ENCODE results near the gene PRLR.

PRLR gene

DNA sequence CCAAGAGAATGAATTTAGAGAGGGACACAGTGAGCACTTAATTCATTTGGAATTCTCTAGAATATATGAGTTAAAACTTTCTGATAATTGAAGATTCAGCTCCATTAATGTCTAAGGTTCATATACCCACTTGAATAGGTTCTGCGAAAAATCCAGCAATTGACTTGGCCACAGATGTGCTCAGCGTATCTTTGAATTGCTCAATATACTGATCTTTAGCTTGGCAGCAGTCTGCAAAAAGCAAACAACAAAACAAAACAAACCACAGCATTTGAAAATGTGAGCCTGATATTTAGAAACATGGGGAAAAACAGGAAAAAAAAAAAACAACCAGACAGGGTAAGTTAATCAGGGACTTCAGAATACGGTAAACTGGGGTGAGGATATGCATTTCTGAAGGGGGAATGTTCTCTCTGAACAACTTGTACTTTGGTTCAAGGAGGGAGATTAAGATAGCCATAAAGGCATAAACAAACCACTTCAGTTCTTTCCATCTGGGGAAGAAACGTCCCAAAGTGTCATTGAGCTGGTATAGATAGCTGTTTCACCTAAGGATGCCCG, 203.9 kb downstream of the PRLR start:
- no peak overlapping the region for H3K4me3 ChIP-seq (ENCODE audit: low read depth, low read length)
- DNase-seq (ENCODE audit: low read depth): no peak
- TF ChIP-seq, protein P1, sequence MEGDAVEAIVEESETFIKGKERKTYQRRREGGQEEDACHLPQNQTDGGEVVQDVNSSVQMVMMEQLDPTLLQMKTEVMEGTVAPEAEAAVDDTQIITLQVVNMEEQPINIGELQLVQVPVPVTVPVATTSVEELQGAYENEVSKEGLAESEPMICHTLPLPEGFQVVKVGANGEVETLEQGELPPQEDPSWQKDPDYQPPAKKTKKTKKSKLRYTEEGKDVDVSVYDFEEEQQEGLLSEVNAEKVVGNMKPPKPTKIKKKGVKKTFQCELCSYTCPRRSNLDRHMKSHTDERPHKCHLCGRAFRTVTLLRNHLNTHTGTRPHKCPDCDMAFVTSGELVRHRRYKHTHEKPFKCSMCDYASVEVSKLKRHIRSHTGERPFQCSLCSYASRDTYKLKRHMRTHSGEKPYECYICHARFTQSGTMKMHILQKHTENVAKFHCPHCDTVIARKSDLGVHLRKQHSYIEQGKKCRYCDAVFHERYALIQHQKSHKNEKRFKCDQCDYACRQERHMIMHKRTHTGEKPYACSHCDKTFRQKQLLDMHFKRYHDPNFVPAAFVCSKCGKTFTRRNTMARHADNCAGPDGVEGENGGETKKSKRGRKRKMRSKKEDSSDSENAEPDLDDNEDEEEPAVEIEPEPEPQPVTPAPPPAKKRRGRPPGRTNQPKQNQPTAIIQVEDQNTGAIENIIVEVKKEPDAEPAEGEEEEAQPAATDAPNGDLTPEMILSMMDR (IDR thresholded peaks at IDR 0.05; ENCODE audit: low read depth, low read length): no peak
- TF ChIP-seq, protein P2, sequence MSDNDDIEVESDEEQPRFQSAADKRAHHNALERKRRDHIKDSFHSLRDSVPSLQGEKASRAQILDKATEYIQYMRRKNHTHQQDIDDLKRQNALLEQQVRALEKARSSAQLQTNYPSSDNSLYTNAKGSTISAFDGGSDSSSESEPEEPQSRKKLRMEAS (IDR thresholded peaks at IDR 0.05; ENCODE audit: low read depth, low read length): no peak
- TF ChIP-seq MYC (IDR thresholded peaks at IDR 0.05; ENCODE audit: low read depth, low read length) (no peak), POLR2A (IDR thresholded peaks at IDR 0.05; ENCODE audit: extremely low read depth, insufficient read length) (no peak)

DNA sequence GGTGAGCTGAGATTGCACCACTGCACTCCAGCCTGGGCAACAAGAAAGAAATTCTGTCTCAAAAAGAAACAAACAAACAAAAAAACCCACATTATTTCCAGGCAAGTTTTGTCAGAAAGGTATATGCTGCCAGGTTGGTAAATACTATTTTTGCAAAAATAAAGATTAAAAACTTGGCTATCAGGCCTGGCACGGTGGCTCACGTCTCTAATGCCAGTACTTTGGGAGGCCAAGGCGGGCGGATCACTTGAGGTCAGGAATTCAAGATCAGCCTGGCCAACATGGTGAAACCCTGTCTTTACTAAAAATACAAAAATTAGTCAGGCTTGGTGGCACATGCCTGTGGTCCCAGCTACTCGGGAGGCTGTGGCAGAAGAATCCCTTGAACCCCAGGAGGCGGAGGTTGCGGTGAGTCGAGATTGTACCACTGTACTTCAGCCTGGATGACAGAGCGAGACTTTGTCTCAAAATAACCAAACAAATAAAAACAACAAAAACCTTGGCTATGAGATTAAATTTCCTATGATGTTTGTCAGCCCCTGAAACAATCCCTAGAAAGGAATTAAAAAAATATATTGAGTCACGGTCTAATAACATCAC, 205.3 kb downstream of the PRLR start:
- no peak for DNase-seq (ENCODE audit: low read depth)
- H3K4me3 ChIP-seq (ENCODE audit: low read depth, low read length): no peak overlapping the region
- no peak for TF ChIP-seq POLR2A (IDR thresholded peaks at IDR 0.05; ENCODE audit: extremely low read depth, insufficient read length)
- TF ChIP-seq, protein P1 (IDR thresholded peaks at IDR 0.05; ENCODE audit: low read depth, low read length): no peak
- TF ChIP-seq, protein P2 (IDR thresholded peaks at IDR 0.05; ENCODE audit: low read depth, low read length): no peak
- TF ChIP-seq MYC (IDR thresholded peaks at IDR 0.05; ENCODE audit: low read depth, low read length): no peak

DNA sequence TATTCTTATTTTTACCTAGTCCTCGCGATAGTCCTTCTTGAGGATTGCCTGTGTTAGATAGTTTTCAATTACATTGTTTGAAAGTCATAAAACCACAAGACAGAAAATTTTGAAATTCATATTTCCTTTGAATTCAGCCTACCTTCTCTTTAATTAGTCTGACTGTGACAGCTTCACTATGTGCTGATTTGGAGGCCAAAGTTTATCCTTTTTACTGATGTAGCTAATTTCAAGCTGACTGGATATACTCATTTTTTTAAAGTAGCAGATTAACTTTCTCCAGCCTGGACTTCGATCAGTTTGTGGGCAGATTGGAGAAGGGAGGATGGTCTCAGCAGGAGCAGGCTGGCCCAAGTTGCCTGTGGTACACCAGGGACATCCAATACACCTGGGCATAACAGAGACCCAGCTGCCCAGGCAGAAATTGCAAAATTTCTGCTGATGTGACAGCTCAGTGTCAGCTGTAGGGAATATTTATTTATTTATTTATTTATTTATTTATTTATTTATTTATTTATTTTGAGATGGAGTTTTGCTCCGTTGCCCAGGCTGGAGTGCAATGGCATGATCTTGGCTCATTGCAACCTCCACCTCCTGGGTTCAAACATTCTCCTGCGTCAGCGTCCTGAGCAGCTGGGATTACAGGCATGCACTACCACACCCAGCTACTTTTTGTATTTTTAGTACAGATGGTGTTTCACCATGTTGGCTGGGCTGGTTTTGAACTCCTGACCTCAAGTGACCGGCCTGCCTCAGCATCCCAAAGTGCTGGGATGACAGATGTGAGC, 206.7 kb downstream of the PRLR start:
- TF ChIP-seq POLR2A (IDR thresholded peaks at IDR 0.05; ENCODE audit: extremely low read depth, insufficient read length): no peak
- no peak for TF ChIP-seq MYC (IDR thresholded peaks at IDR 0.05; ENCODE audit: low read depth, low read length)
- TF ChIP-seq, protein P1 (IDR thresholded peaks at IDR 0.05; ENCODE audit: low read depth, low read length): no peak
- DNase-seq (ENCODE audit: low read depth): no peak
- no peak overlapping the region for H3K4me3 ChIP-seq (ENCODE audit: low read depth, low read length)

DNA sequence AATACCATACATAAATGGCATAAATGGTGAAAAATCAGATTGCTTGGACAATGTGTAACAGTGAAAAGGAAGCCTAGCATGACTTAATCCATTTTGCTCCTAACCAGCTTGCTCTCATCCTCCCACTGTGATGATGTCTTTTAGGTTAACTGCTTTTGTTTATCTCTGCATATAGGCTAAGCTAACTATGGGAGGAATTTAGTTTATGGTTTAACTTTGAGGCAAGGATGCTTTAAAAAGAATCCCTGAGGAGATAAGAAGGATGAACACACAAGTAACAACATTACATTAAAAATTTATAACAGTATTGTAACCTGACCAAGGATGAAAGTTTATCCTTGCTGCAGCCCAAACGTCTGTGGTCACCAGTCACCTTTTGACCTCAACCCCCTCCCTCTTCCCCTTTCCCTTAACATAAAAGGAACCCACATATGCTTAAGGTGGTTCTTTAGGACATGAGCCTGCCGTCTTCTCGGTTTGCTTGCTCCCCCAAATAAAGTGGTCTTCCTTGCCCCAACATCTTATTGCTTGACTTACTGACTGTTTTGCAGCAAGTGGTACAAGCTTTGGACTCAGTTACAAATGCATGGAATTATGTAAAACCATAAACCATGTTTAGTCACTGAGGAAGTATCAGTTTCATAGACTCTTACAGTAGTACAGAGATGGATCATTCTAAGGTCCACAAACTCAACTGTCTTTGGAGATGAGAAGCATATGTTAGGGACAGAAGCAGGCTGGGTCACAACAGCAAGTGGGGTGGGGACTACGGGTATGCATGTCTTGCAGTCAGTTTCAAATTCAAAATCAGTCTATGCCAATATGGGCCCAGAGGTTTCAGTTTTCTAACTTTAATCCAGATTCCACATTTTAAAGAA, 213.9 kb downstream of the PRLR start:
- H3K4me3 ChIP-seq (ENCODE audit: low read depth, low read length): no peak overlapping the region
- no peak for DNase-seq (ENCODE audit: low read depth)
- no peak for TF ChIP-seq MYC (IDR thresholded peaks at IDR 0.05; ENCODE audit: low read depth, low read length)
- TF ChIP-seq POLR2A (IDR thresholded peaks at IDR 0.05; ENCODE audit: extremely low read depth, insufficient read length): no peak
- TF ChIP-seq, protein P1 (IDR thresholded peaks at IDR 0.05; ENCODE audit: low read depth, low read length): no peak
- TF ChIP-seq, protein P2 (IDR thresholded peaks at IDR 0.05; ENCODE audit: low read depth, low read length): no peak

DNA sequence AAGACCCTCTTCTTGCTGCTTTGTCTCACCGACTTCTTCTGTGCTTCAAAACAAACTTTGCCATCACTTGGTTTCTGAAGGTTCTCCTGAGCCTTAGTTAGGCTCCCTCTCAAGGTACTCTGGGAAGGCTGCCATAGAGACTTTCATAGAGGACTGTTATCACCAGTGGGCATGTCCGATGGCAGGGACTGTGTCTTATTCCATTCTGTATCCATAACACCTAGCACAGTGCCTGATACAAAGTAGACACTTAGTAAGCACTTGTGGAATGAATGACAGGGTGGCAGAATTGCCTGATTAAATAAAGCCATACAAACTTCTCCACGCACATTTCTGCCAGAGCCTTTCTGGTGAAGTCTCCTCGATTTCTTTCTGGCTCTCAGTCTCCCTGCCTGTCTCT, 215.2 kb downstream of the PRLR start:
- no peak for TF ChIP-seq POLR2A (IDR thresholded peaks at IDR 0.05; ENCODE audit: extremely low read depth, insufficient read length)
- TF ChIP-seq MYC (IDR thresholded peaks at IDR 0.05; ENCODE audit: low read depth, low read length): no peak
- TF ChIP-seq, protein P1 (IDR thresholded peaks at IDR 0.05; ENCODE audit: low read depth, low read length): no peak
- TF ChIP-seq, protein P2 (IDR thresholded peaks at IDR 0.05; ENCODE audit: low read depth, low read length): no peak

More for the DNA sequence above, 215.2 kb downstream of the PRLR start:
- H3K4me3 ChIP-seq (ENCODE audit: low read depth, low read length): no peak overlapping the region
- DNase-seq (ENCODE audit: low read depth): no peak

All from NB4 (cell line).